HCT116 (cell line): ENCODE measurements around the gene SEC24D. TPM values are rescaled to one million over a fixed set of nuclear protein-coding genes. Genes with fewer than 3 reads are reported as not detected.

Experiments used
- ATAC-seq: fragments of 200-7000 bp; cut with Tn5 transposase; 2 replicates; pipeline ENCODE4 v1.9.1; 2020; ENCODE audit warnings: mild to moderate bottlenecking, moderate library complexity
- BruUV-seq: library from RNA; stranded (reverse); fragments of 400-500 nt; replicated peaks from 2 replicates; lab custom pipeline; 2021; lab: Mats Ljungman, UMichigan
- CTCF ChIA-PET: fragments of 300-600 bp; sonication (Branson Sonifier 250); formaldehyde crosslinking; loops from one replicate; lab custom pipeline; 2021; ENCODE audit warnings: antibody characterized with exemption; lab: Charles Lee
- POLR2A ChIA-PET: fragments of 300-600, 350-600 bp; sonication (Branson Sonifier 250); formaldehyde crosslinking; loops from one replicate; lab custom pipeline; 2021; ENCODE audit warnings: antibody characterized with exemption; lab: Charles Lee
- RAD21 ChIA-PET, 2 experiments: fragments of 300-600 bp; sonication (Branson Sonifier 250); formaldehyde crosslinking; loops; one replicate each; lab custom pipeline; 2023; ENCODE audit warnings: low total read pairs in 2 of 2; ENCODE audit not compliant: uncharacterized antibody in 2 of 2, unreplicated experiment in 2 of 2, low non-redundant PET in 1 of 2; lab: Charles Lee
- DNase-seq: peaks from one replicate; pipeline ENCODE4 v3.0.0-alpha.2; 2010; ENCODE audit warnings: low read depth, low spot score
- H2AFZ ChIP-seq: fragments of 200-600 bp; shearing (Covaris generic), sonication (generic); 2 replicates; pipeline ENCODE4 v1.6.1; 2017; ENCODE audit warnings: low read depth, mixed run types, mixed read lengths, antibody characterized with exemption, low read length; ENCODE audit not compliant: poor library complexity, severe bottlenecking
- H3K27ac ChIP-seq: 2 replicates; pipeline ENCODE4 v1.5.1; 2012; ENCODE audit warnings: low read depth, low read length
- H3K27me3 ChIP-seq: fragments of 200-600 bp; sonication (generic); 2 replicates; pipeline ENCODE4 v1.6.1; 2016; ENCODE audit warnings: mixed run types, low read length, mixed read lengths; ENCODE audit not compliant: insufficient read depth
- H3K36me3 ChIP-seq, 2 experiments: fragments of 200-500 bp in 1 of 2; fragments of 200-600 bp in 1 of 2; sonication (Bioruptor generic) in 1 of 2; sonication (generic) in 1 of 2; 2 replicates each; pipeline versions ENCODE4 v1.5.1 to v1.6.1; 2014 to 2016; ENCODE audit warnings: low read length in 2 of 2, inconsistent platforms in 1 of 2, mixed read lengths in 1 of 2, mixed run types in 1 of 2; ENCODE audit not compliant: insufficient read depth in 2 of 2, control insufficient read depth in 1 of 2
- H3K4me1 ChIP-seq, 2 experiments: fragments of 200-600 bp in 1 of 2; sonication (generic) in 1 of 2; 2 replicates each; pipeline versions ENCODE4 v1.5.1 to v1.6.1; 2012 to 2017; ENCODE audit warnings: low read length in 2 of 2, inconsistent platforms in 1 of 2, mild to moderate bottlenecking in 1 of 2, mixed read lengths in 1 of 2, mixed run types in 1 of 2, moderate library complexity in 1 of 2; ENCODE audit not compliant: insufficient read depth in 2 of 2, control insufficient read depth in 1 of 2
- H3K4me2 ChIP-seq: fragments of 200-600 bp; sonication (generic); 2 replicates; pipeline ENCODE4 v1.6.1; 2017; ENCODE audit warnings: mixed run types, low read length, mixed read lengths
- H3K4me3 ChIP-seq, 2 experiments: fragments of 200-600 bp in 1 of 2; sonication (generic) in 1 of 2; replicated peaks in 1 of 2; 2 replicates each; pipeline ENCODE4 v1.5.1; 2011 to 2016; ENCODE audit warnings: low read length in 2 of 2, control low read depth in 1 of 2, low read depth in 1 of 2, mild to moderate bottlenecking in 1 of 2, mixed read lengths in 1 of 2, mixed run types in 1 of 2
- H3K79me2 ChIP-seq: fragments of 200-600 bp; sonication (generic); 2 replicates; pipeline ENCODE4 v1.6.1; 2017; ENCODE audit warnings: mild to moderate bottlenecking, mixed run types, low read length, moderate library complexity, mixed read lengths; ENCODE audit not compliant: insufficient read depth
- H3K9ac ChIP-seq: fragments of 200-600 bp; sonication (generic); 2 replicates; pipeline ENCODE4 v1.6.1; 2016; ENCODE audit warnings: low read length, mixed read lengths
- H3K9me2 ChIP-seq: fragments of 200-600 bp; sonication (generic), shearing (Covaris generic); 2 replicates; pipeline ENCODE4 v1.6.1; 2017; ENCODE audit warnings: mixed run types, mild to moderate bottlenecking, moderate library complexity; ENCODE audit not compliant: insufficient read depth
- H3K9me3 ChIP-seq, 2 experiments: fragments of 200-500 bp in 1 of 2; fragments of 200-600 bp in 1 of 2; sonication (Bioruptor generic) in 1 of 2; sonication (generic) in 1 of 2; 2 replicates each; pipeline ENCODE4 v1.6.1; 2014 to 2017; ENCODE audit warnings: low read length in 2 of 2, mixed read lengths in 2 of 2, inconsistent platforms in 1 of 2, low read depth in 1 of 2, mild to moderate bottlenecking in 1 of 2, mixed run types in 1 of 2, moderate library complexity in 1 of 2; ENCODE audit not compliant: control insufficient read depth in 1 of 2, insufficient read depth in 1 of 2
- H4K20me1 ChIP-seq: fragments of 200-600 bp; sonication (generic), shearing (Covaris generic); 2 replicates; pipeline ENCODE4 v1.6.1; 2017; ENCODE audit warnings: mixed run types, mild to moderate bottlenecking, moderate library complexity; ENCODE audit not compliant: insufficient read depth
- CBX3 ChIP-seq: IDR thresholded peaks from 2 replicates; pipeline ENCODE4 v1.6.1; 2012; ENCODE audit warnings: low read depth
- CEBPB ChIP-seq: IDR thresholded peaks from 2 replicates; pipeline ENCODE4 v1.6.1; 2012; ENCODE audit warnings: low read depth
- EGR1 ChIP-seq: IDR thresholded peaks from 2 replicates; pipeline ENCODE4 v1.6.1; 2012; ENCODE audit warnings: low read depth
- ELF1 ChIP-seq: IDR thresholded peaks from 2 replicates; pipeline ENCODE4 v1.6.1; 2012; ENCODE audit warnings: low read depth, borderline replicate concordance
- EZH2 ChIP-seq: fragments of 200-600 bp; sonication (generic); IDR thresholded peaks from 2 replicates; pipeline ENCODE4 v1.6.1; 2017; ENCODE audit warnings: antibody characterized with exemption, mixed run types
- FOSL1 ChIP-seq: IDR thresholded peaks from 2 replicates; pipeline ENCODE4 v1.6.1; 2012; ENCODE audit warnings: low read depth
- JUND ChIP-seq: IDR thresholded peaks from 2 replicates; pipeline ENCODE4 v1.6.1; 2012
- POLR2AphosphoS5 ChIP-seq: IDR thresholded peaks from 2 replicates; pipeline ENCODE4 v1.6.1; 2011; ENCODE audit warnings: mild to moderate bottlenecking, low read depth, low read length, moderate library complexity
- RAD21 ChIP-seq: IDR thresholded peaks from 2 replicates; pipeline ENCODE4 v1.6.1; 2012; ENCODE audit warnings: low read depth, mild to moderate bottlenecking
- REST ChIP-seq: IDR thresholded peaks from 2 replicates; pipeline ENCODE4 v1.6.1; 2012; ENCODE audit warnings: low read depth
- SIN3A ChIP-seq: IDR thresholded peaks from 2 replicates; pipeline ENCODE4 v1.6.1; 2012; ENCODE audit warnings: low read depth
- SP1 ChIP-seq: IDR thresholded peaks from 2 replicates; pipeline ENCODE4 v1.6.1; 2012; ENCODE audit warnings: low read depth
- SRF ChIP-seq: IDR thresholded peaks from 2 replicates; pipeline ENCODE4 v1.6.1; 2012; ENCODE audit warnings: low read depth
- ZFX ChIP-seq: fragments of 450-650 bp; IDR thresholded peaks from 2 replicates; pipeline ENCODE4 v1.6.1; 2017
- ZNF274 ChIP-seq: fragments of 200-500 bp; sonication (Bioruptor generic); IDR thresholded peaks from 2 replicates; pipeline ENCODE4 v1.6.1; 2014; ENCODE audit warnings: mild to moderate bottlenecking, low read depth, low read length, inconsistent platforms
- intact Hi-C: fragments of 100-400 bp; cut with micrococcal nuclease; formaldehyde crosslinking; loops from 2 replicates; pipeline ENCODE4 v1.10.0; 2022
- total RNA-seq: library from RNA; stranded (reverse); gene quantifications from one replicate; pipeline ENCODE4 v1.2.1, GENCODE V29; 2021; ENCODE audit not compliant: unreplicated experiment
- TF ChIP-seq, protein P1 (sequence below): IDR thresholded peaks from 2 replicates; pipeline ENCODE4 v1.6.1; 2012
- TF ChIP-seq, protein P2 (sequence below): IDR thresholded peaks from 2 replicates; pipeline ENCODE4 v1.6.1; 2012

The SEC24D gene
- total RNA-seq, 1 experiment from 2014 or later: 28.5 TPM

- DNase-seq (no peak), ATAC-seq (no peak)
- TF ChIP-seq EZH2 (no peak), POLR2AphosphoS5 (no peak), SRF (no peak), EGR1 (no peak), CBX3 (no peak), SP1 (no peak), RAD21 (no peak), FOSL1 (no peak), CEBPB (no peak), ZFX (no peak), SIN3A (no peak), JUND (no peak), ZNF274 (no peak), REST (no peak), ELF1 (no peak)
- TF ChIP-seq, protein P1, sequence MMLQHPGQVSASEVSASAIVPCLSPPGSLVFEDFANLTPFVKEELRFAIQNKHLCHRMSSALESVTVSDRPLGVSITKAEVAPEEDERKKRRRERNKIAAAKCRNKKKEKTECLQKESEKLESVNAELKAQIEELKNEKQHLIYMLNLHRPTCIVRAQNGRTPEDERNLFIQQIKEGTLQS: no peak
- TF ChIP-seq, protein P2, sequence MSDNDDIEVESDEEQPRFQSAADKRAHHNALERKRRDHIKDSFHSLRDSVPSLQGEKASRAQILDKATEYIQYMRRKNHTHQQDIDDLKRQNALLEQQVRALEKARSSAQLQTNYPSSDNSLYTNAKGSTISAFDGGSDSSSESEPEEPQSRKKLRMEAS: no peak
- Histone ChIP-seq H3K36me3 (peaks cover 1 to 3% of the 10 kb centered on the region in 2 experiments; a peak in 2 of 4 replicates), H3K27me3 (no peaks in the 10 kb centered on the region), H3K4me3 (no peak overlapping the region), H4K20me1 (no peaks in the 10 kb centered on the region), H3K9ac (no peak overlapping the region), H3K9me3 (no peaks in the 10 kb centered on the region), H3K79me2 (no peaks in the 10 kb centered on the region), H2AFZ (no peak overlapping the region), H3K27ac (no peak overlapping the region), H3K9me2 (no peaks in the 10 kb centered on the region), H3K4me1 (no peaks in the 10 kb centered on the region), H3K4me2 (no peak overlapping the region)
- ChIA-PET RAD21 (no interaction called here), CTCF (interaction anchor here (0.8 to 1.4 kb wide), 3 partner anchors 12 to 139 kb away, joined by 3 read pairs; no protein-coding TSS in a partner anchor), POLR2A (no interaction called here)
- intact Hi-C loops: no loop called here
- no TSS peak for BruUV-seq
Measured at GRCh38 chr4:118745357-118745756, 90.6 kb downstream of the SEC24D start.
